Left lobe of liver (tissue), 2 donors: ENCODE results near the gene TMEM191B. TPM values are rescaled to one million over a fixed set of nuclear protein-coding genes. Genes with fewer than 3 reads are reported as not detected.
"Not testable (repeated sequence)": the region's sequence is repeated elsewhere in the genome, so short reads cannot be mapped to it uniquely, and the experiment has no call there.

Experiments
- ATAC-seq: fragments of 200-7000 bp; cut with Tn5 transposase; one replicate; pipeline ENCODE4 v1.9.1; 2020; ENCODE audit warnings: mild to moderate bottlenecking, moderate library complexity
- DNase-seq: peaks from one replicate; pipeline ENCODE4 v3.0.0-alpha.2; 2020; ENCODE audit warnings: low spot score
- total RNA-seq: library from RNA; stranded (reverse); gene quantifications from one replicate; pipeline ENCODE4 v1.2.1, GENCODE V29; 2021
- donor health status: DM: no; HTN: no; CAD: no; lungs with moderate emphysema.
- donor health status: DM: no; HTN: yes; CAD: no.

Gene TMEM191B
- total RNA-seq = 0.65 TPM

DNA sequence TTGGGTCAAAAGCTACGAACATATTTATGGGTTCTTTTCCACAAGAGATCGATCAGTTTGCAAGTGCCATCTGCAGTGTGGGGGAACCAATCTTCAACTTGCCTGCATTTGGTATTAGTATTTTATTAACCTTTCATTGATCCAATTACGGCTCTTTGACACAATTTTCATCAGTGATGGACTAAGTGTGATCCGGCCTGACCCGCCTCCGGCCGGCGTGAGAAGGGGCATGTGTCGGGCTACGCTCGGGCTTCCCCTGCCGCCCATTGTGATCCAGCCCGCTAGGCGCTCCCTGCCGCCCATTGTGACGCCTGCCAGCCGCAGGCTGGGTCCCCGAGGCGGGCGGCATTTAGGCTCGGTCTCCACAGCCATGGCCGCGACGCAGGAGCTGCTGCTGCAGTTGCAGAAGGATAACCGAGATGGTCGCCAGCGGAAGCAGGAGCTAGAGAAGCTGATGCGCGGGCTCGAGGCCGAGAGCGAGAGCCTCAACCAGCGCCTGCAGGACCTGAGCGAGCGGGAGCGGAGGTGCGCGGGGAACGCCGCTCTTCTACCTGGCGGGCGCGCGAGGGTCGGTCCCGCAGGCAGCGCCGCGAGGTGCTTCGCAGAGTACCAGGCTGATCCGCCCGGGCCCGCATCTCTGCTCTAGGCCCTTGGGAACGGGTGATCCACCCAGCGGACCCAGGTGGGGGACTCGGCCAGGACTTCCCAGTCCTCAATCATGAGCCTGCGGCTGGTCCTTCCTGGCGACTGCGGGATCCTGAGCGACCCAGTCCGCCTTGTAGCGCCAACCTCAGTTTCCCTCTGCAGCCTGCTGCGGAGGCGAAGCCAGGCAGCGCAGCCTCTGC lies at the start of gene TMEM191B:
Gene TMEM191B (plus strand): TSS at position 51 of the 845 bp plus-strand sequence. CDS start 179 bp downstream, at position 230.
- not testable (repeated sequence) for DNase-seq
- ATAC-seq = peak; percentile 6

DNA sequence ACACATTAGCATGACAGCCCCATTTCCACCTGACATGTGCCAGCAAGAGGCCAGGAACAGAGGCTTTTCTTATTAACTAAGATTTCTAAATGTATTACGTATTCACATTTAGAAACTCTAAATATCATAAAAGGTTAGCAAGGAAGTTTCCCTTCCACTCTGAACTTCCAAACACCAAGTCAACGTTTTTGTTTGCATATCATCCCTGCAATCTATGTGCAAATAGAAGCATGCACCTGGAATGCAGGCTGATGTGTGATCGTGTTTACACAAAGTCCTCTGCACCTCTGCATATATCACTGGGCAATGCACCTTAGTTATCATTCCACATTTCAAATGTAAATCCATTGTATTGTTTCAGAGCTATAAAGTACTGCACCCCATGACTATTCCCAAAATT lies 31.4 kb upstream of the TMEM191B start:
- DNase-seq, ATAC-seq: not testable (repeated sequence)

DNA sequence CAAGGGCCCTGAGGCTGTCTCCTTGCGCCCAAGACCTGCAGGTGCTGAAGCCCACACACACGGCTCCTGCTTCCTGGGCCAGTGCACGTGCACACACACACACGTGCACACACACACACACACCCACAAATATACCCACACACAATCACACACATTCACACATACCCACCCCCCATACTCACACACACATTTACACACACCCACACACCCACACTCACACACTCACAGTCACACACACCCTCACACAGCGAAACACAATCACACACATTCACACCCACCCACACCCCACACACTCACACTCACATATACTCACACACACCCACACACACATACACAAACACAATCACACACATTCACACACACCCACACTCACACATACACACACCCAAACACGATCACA lies 16.3 kb upstream of the TMEM191B start:
- ATAC-seq, DNase-seq: not testable (repeated sequence)

DNA sequence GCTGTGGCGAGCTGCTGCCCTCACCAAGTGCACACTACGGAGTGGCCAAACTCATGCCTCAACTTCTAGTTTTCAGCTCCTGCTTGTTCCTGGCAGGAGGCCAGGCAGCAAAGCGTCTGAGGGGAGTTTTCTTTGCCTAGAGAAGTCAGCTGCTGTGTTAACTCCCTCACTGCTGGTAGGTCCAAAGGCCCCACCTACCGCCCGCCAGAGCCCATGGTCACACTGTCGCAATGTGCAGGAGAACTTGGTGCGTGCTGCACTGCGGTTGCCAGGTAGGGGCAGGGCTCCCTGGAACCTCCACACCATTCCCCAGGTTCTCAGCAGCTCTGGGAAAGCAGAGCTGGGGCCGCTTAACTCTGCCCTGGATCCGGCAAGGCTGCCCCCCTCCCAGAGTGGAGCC lies 15.2 kb upstream of the TMEM191B start:
- DNase-seq, ATAC-seq: not testable (repeated sequence)

DNA sequence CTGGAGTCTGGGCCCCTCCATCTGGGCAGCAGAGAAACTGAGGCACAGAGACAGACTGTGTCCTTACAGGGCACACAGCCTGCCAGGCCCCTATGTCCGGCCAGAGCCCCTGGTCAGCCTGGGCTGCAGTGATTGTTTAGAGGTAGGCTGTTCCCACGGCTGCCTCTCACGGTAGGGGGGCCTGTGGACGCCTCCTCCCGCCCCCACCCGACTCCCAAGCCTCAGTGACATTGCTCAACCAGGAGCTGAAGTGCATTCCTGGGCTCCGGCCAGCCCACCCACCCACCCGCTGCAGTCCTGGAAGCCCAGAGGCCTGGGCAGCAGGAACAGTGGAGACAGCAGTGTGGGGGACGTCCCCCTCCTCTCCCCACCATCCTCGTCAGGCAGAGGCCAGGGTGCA lies 14.1 kb upstream of the TMEM191B start:
- not testable (repeated sequence) for DNase-seq, ATAC-seq

DNA sequence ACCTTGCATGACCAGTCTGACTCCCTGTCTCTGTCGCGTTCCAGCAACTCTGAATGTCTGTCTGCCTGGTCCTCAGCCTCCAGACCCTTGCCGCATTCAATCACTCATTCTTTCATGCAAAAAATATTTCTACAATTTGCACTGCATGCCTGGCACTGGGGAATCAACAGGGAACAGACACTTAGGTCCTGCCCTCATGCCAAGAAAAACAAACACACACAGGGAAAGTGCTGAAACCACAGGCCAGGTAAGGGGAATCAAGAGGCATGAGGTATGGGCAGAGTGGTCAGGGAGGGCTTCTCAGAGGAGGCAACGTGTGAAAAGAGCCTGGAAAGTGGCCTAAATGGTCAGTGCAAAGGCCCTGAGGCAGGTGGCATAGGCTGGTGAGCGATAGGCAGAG lies 9.5 kb upstream of the TMEM191B start, which contains the start of gene GGTLC3:
Gene GGTLC3 (minus strand): TSS at position 101 of the 400 bp plus-strand sequence. CDS start 264 bp downstream, outside the sequence.
- ATAC-seq = not testable (repeated sequence)

DNA sequence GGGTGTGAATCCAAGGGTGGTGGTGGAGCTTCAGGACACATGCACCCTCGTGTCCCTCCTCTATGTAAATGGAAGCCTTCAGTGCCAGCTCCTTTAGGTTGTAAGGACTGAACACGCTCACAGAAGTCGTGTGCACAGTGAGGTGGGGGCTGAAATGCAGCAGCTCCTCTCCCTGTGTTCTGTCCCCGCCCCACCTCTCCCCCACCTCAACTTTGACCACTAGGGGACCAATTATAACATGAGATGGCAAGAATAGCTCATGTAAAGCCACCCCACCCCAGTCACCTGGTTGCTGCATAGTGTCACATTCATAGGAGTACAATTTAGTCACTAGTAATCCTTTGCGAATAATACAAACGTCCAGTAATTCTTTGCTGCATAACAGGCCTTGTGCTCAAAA lies 4.8 kb upstream of the TMEM191B start:
- ATAC-seq = not testable (repeated sequence)

More for the DNA sequence above, 9.5 kb upstream of the TMEM191B start, which contains the start of gene GGTLC3:
- DNase-seq = not testable (repeated sequence)

DNA sequence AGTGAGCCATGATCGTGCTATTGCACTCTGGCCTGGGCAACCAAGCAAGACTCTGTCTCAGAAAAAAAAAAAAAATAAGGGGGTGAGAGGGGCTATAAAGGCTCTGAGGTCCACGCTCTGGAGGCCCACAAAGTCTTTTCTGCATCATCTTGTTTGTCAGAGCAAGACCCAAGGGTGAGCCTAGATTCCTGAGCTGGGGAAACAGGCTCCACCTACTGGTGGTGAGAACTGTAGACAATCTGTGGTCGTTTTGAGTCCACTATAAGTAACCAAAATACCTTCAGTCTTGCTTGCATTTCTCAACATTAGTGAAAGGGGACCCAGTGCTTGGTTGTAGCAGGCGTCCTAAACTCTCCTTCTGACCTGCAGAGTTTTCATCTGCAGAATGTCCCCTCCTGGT lies 4.3 kb upstream of the TMEM191B start:
- DNase-seq = not testable (repeated sequence)
- ATAC-seq = peak; percentile 74

More for the DNA sequence above, 4.8 kb upstream of the TMEM191B start:
- DNase-seq = not testable (repeated sequence)

DNA sequence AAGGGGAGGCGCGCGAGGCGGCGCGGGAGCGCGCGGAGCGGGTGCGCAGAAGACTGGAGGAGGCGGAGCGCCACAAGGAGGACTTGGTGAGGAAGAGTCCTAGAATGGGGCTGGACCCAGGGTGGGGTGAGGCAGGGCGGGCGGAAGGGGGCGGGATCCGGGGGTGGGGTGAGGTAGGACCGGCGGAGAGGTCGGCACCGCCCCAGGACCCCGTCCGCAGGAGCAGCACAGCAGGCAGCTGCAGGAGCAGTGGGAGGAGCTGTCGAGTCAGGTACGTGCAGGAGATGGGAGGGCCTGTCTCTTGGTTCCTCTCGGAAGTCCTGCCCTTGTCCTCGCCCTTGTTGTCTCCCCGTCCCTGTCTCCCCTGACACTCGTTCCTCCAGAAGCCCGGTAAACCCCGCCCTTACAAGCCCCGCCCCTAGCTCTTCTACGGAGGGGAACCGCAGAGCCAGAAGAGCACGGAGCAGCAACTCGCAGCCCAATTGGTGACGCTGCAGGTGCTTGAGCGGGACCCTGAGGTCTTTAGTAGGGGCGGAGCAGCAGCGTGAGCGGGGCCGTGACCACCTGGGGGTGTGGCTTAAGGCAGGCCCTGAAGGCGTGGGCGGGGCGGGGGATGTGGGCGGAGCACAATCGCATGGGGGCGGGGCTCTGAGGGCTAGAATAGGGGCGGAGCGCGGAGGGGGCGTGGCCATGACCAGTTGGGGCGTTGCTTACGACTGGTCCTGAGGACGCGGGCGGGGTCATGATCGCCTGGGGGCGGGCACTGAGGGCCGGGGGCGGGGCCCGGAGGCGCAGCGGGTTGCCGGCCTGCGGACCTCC lies 1.2 kb downstream of the TMEM191B start:
- DNase-seq (peak; percentile 90), ATAC-seq (peak; percentile 89)

DNA sequence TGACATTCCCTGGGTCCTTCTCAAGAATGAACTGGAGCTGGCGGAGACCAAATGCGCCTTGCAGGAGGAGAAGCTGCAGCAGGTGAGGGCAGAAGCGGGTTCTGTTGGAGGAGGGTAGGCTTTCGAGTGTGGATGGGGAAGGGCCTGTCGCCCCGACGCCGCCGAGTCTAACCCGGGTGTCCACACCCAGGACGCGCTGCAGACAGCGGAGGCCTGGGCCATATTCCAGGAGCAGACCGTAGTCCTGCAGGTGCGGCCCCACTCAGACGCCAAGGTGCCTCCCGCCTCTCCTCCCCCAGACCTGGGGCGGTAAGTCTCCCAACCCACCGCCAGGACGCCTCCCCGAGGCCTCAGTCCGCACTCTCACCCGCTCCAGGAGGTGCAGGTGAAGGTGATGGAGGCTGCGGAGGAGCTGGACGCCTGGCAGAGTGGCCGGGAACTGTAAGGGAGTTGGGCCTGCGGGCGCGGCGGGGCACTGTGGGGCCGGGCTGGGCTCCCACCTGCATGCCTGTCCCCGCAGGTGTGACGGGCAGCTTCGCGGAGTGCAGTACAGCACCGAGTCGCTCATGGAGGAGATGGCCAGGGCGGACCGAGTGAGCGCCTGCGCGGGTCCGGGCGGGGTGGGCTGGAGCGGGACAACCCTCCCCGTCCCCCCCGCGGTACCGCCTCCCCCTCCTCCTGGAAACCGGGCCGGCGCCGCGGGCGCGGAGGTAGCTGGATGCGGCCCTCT lies 2.0 kb downstream of the TMEM191B start:
- DNase-seq = not testable (repeated sequence)
- ATAC-seq = peak; percentile 27

DNA sequence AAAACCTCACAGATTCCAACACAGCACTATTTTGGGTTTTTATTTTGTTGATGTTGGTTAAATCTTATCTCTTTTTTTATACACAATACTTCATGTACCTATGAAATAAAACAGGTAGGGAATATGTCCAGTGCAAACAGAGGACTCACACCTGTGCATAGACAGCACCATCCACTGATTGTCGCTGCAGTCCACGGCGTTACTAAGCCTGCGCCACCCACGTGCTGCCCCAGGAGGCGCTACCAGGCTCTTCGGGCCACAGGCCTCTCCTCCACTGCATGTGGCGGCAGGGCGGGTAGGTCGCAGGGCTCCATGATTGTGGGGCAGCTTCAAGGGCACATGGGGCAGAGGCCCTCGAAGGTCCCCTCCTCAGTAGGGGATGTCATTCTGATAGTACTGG lies 6.0 kb downstream of the TMEM191B start:
- DNase-seq = not testable (repeated sequence)
- ATAC-seq = peak; percentile 57

DNA sequence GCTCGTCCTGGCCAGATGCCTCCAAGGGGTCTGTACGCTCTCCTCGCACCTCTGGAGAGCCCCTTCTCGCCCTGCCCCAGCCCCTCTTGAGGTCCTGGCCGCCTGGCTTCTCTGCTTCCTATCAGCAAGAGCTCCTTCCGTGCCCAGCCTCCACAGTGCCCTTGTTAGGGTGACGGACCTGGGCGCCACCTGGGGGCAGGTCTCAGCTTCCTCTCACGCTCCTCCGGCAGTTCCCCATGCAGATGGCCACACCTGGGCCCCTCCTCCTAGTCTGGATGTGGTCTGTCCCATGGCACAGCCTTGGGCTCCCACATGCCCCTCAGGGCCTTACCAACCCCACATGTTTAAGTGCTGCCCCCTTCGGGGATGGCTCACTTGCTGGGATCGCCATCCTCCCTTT lies 6.7 kb downstream of the TMEM191B start:
- ATAC-seq, DNase-seq: not testable (repeated sequence)

DNA sequence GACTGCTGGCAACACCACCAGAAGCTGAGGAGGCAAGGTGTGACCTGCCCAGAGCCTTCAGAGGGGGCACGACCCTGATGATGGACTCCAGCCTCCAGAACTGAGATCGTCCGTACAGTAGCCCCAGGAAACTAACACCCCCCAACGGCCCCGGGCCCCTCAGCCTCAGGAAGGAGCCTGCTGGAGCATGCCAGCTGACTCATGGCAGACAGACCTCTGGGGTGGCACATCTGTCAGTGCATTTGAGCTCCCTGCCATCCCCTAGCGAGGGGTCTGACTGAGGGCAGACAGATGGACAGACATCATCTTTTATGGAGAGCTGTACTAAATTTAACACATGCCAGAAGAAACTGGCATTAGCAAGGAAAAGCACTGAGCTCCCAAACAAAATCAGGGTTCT lies 12.4 kb downstream of the TMEM191B start:
- not testable (repeated sequence) for ATAC-seq, DNase-seq

DNA sequence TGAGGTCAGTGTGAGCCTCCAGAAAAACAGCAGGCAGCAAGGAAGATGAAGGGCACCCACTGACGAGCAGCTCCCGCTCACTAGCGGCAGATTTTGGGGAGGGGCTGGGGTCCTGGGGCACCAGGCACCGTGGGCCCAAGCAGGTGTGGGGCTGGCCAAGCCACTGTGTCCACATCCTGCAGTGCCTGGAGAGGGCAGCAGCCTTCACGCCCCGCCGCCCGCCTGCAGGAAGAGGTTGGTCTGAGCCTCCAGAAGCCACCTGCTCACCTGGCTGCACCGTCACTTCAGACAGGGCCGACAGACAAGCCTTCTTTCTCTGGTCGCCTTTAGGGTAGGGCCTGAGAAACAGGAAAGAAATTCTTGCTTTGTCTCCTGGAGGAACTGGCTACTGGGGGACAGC lies 15.8 kb downstream of the TMEM191B start:
- DNase-seq, ATAC-seq: not testable (repeated sequence)

DNA sequence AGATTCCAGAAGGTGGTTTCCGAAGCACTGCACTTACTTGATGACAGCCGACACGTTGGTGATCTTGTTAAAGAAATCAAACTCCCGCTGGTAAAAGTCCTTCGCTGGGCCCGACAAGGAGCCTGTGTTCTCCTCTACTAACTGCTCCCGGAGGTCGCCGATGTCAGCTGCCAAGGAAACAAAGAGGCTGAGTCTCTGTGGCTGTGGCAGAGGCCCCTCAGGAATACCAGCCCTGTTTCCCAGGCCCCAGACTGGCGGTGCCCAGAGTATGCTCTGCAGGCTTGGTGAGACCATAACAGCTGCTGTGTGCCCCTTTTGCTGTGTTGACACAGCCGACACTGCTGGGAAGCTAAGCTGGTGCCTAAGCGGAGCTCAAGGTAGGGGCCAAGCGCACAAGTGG lies 17.0 kb downstream of the TMEM191B start:
- DNase-seq, ATAC-seq: not testable (repeated sequence)

DNA sequence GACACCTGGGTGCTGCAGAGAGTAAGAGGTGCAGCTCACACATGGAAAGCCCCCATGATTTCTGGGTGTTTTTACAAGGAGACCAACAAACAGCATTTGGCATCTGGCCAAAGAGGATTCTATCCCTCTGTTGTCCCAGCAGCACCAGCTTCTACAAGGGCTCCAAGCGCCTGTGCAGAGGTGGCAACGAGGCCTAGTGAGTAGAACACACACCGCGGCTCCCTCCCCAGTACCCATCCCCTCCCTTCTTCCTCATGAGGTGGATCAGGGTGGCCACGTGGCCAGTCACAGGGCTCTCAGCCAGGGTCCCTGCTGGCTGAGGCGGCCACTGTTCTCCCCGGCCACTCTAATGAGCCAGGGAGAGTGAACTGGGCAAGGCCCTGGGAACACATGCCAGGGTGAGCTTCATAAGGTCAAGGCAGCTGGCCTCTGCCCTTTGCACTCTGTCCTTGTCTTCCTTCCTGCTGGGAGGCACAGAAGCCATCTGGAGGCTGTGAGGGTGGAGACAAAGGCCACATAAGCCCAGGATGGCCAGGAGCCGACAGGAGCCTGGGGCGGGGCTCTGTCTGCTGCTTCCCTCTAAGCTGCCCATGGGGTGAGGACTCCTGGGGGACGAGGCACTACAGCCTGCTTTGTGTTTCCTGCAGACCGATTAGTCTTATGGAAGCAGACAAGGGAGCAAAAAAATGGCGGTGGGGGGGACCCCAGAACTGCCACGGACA lies 22.0 kb downstream of the TMEM191B start:
- ATAC-seq = peak; percentile 80
- peak; percentile 48 for DNase-seq

DNA sequence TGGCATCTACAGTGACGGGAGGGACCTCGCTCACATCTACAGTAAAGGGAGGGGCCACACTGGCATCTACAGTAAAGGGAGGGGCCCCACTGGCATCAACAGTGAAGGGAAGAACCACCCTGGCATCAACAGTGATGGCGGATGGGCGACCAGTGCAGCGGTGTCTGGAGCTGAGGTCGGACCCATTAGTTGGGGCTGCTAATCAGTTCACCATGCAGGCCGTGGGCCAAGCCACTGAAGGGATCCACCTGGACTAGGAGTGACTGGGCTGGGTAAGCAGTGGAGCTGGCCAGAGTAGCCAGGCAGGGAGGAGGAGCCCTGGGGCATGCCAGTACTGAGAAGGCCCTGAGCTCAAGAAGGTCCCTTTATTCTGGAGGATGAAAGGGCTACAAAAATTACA lies 23.4 kb downstream of the TMEM191B start:
- not testable (repeated sequence) for DNase-seq, ATAC-seq

DNA sequence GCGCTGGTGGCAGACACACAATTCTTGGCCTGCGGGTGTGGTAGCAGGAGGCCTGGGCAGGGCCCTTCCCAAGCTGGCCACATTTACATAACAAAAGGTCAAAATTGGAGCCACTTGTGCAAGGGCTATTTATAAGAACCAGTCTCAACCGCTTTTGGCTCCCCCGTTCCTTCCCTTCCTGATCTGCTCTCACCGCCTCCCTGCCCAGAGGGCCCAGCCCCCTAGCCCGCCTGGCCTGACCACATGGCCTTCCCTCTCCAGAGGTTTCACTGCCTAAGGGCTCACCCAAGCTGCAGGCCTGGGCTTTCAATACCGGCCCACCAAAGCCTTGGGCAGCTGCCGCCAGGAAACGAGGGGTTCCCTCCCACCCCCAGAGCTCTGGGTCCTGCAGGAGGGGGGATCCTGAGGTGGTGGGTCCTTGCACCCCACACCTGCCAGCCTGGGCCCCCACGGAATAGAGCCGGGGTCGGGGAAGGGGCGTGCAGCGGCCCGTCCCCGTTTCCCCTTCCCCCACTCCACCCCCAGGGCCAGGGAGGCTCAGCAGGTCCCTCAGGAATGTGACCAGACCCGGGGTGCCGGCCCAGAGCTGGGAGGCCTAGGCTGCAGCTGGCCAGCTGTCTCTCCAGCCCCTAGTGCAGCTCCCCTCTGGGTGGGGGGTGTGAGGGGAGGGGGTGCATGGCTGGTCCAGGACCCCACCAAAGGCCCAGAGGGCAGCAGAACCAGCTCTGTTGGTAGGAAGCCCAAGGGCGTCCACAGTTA lies 25.4 kb downstream of the TMEM191B start:
- not testable (repeated sequence) for DNase-seq, ATAC-seq
